Hepatocyte (in vitro differentiated cells): ENCODE results near the gene ADAMTSL3. TPM values are rescaled to one million over a fixed set of nuclear protein-coding genes. Genes with fewer than 3 reads are reported as not detected.

ENCODE experiments used
- DNase-seq: peaks from one replicate; pipeline ENCODE4 v3.0.0-alpha.2; 2016; ENCODE audit warnings: low spot score
- H2AFZ ChIP-seq: fragments of 200-600 bp; sonication (generic); 2 replicates; pipeline ENCODE4 v1.6.0; 2016; ENCODE audit warnings: antibody characterized with exemption, mild to moderate bottlenecking
- H3K27ac ChIP-seq: fragments of 200-600 bp; sonication (generic); 2 replicates; pipeline ENCODE4 v1.5.1; 2016; ENCODE audit warnings: mild to moderate bottlenecking
- H3K27me3 ChIP-seq: fragments of 200-600 bp; sonication (generic); 2 replicates; pipeline ENCODE4 v1.6.1; 2016
- H3K36me3 ChIP-seq: fragments of 200-600 bp; sonication (generic); replicated peaks from 2 replicates; pipeline ENCODE4 v1.5.1; 2016; ENCODE audit warnings: low read depth; ENCODE audit not compliant: insufficient read depth
- H3K4me1 ChIP-seq: fragments of 200-600 bp; sonication (generic); 2 replicates; pipeline ENCODE4 v1.5.1; 2016; ENCODE audit warnings: mild to moderate bottlenecking, moderate library complexity; ENCODE audit not compliant: insufficient read depth
- H3K4me2 ChIP-seq: fragments of 200-600 bp; sonication (generic); 2 replicates; pipeline ENCODE4 v1.6.0; 2016
- H3K4me3 ChIP-seq: fragments of 200-600 bp; sonication (generic); 2 replicates; pipeline ENCODE4 v1.5.1; 2016; ENCODE audit warnings: mild to moderate bottlenecking
- H3K79me2 ChIP-seq: fragments of 200-600 bp; sonication (generic); 2 replicates; pipeline ENCODE4 v1.6.0; 2017; ENCODE audit warnings: mild to moderate bottlenecking
- H3K9me2 ChIP-seq: fragments of 200-600 bp; sonication (generic); replicated peaks from 2 replicates; pipeline ENCODE4 v1.6.0; 2017; ENCODE audit warnings: mild to moderate bottlenecking; ENCODE audit not compliant: insufficient read depth
- H3K9me3 ChIP-seq: fragments of 200-600 bp; sonication (generic); 2 replicates; pipeline ENCODE4 v1.5.1; 2016; ENCODE audit warnings: low read depth, mild to moderate bottlenecking
- H4K20me1 ChIP-seq: fragments of 200-600 bp; sonication (generic); 2 replicates; pipeline ENCODE4 v1.6.0; 2016; ENCODE audit warnings: mild to moderate bottlenecking; ENCODE audit not compliant: insufficient read depth, poor library complexity, severe bottlenecking
- CTCF ChIP-seq: fragments of 200-600 bp; sonication (generic); IDR thresholded peaks from 2 replicates; pipeline ENCODE4 v1.5.1; 2016; ENCODE audit warnings: antibody characterized with exemption, mild to moderate bottlenecking; ENCODE audit not compliant: poor library complexity
- EZH2 ChIP-seq: fragments of 200-600 bp; sonication (generic); IDR thresholded peaks from 2 replicates; pipeline ENCODE4 v1.6.1; 2016; ENCODE audit warnings: antibody characterized with exemption, mild to moderate bottlenecking, borderline replicate concordance
- EZH2phosphoT487 ChIP-seq: fragments of 200-600 bp; sonication (generic); IDR thresholded peaks from one replicate; pipeline ENCODE4 v1.6.1; 2018; ENCODE audit warnings: antibody characterized with exemption, mild to moderate bottlenecking, low read depth, moderate library complexity; ENCODE audit not compliant: unreplicated experiment, severe bottlenecking
- WGBS: methylation state at CpG from one replicate; pipeline ENCODE4 v1.1.6; 2016; ENCODE audit warnings: low lambda C conversion rate; ENCODE audit errors: missing lambda C conversion rate; 5-methylcytosine and 5-hydroxymethylcytosine counted together
- polyA plus RNA-seq: library from polyadenylated mRNA; unstranded; fragments of >200 nt; fragmentation: Nextera tagmentation; extraction: Ambion mirVana; gene quantifications from 2 replicates; pipeline ENCODE4 v1.2.1, GENCODE V29; 2016
- total RNA-seq: library from RNA; depleted of rRNA; stranded (reverse); fragments of >200 nt; gene quantifications from 2 replicates; pipeline ENCODE4 v1.2.3, GENCODE V29; 2014

ADAMTSL3 gene
- total and polyA plus RNA-seq, 2 experiments from 2014 or later = 5.0 to 5.2 TPM

- WGBS = 89% methylated on average over 1 of the region's 1 CpG
- TF ChIP-seq EZH2phosphoT487 = no peak
- TF ChIP-seq EZH2 = no peak
- no peak for TF ChIP-seq CTCF
Observed at GRCh38 chr15:83853232-83853631, 199.3 kb downstream of the ADAMTSL3 start.

GRCh38 chr15:83854321-83854720 is 200.4 kb downstream of the ADAMTSL3 start:
- H3K9me3 ChIP-seq = no peaks in the 10 kb centered on the region
- H3K79me2 ChIP-seq = no peaks in the 10 kb centered on the region
- no peaks in the 10 kb centered on the region for H3K27me3 ChIP-seq
- H2AFZ ChIP-seq = no peak overlapping the region
- no peaks in the 10 kb centered on the region for H4K20me1 ChIP-seq
- no peak overlapping the region for H3K27ac ChIP-seq
- no peak overlapping the region for H3K4me2 ChIP-seq
- TF ChIP-seq EZH2phosphoT487 = no peak
- TF ChIP-seq CTCF = no peak
- no peak for TF ChIP-seq EZH2
- H3K4me1 ChIP-seq = no peaks in the 10 kb centered on the region
- no peak for DNase-seq
- no peaks in the 10 kb centered on the region for H3K9me2 ChIP-seq
- no peaks in the 10 kb centered on the region for H3K36me3 ChIP-seq
- no peak overlapping the region for H3K4me3 ChIP-seq
- 78% methylated on average over 4 of the region's 4 CpGs for WGBS

More at GRCh38 chr15:83853232-83853631, 199.3 kb downstream of the ADAMTSL3 start:
- Histone ChIP-seq H3K36me3 (no peaks in the 10 kb centered on the region), H3K4me2 (no peak overlapping the region), H3K79me2 (no peaks in the 10 kb centered on the region), H3K4me3 (no peak overlapping the region), H3K4me1 (no peaks in the 10 kb centered on the region), H3K9me3 (no peaks in the 10 kb centered on the region), H3K27me3 (no peaks in the 10 kb centered on the region), H4K20me1 (no peaks in the 10 kb centered on the region), H3K9me2 (no peaks in the 10 kb centered on the region), H3K27ac (no peak overlapping the region), H2AFZ (no peak overlapping the region)
- no peak for DNase-seq

GRCh38 chr15:83854950-83855707 is 201.2 kb downstream of the ADAMTSL3 start:
- Histone ChIP-seq H3K4me3 (no peak overlapping the region), H3K36me3 (no peaks in the 10 kb centered on the region), H3K79me2 (no peaks in the 10 kb centered on the region), H3K27ac (no peak overlapping the region), H2AFZ (no peak overlapping the region), H3K27me3 (no peaks in the 10 kb centered on the region), H3K4me2 (no peak overlapping the region), H3K4me1 (no peaks in the 10 kb centered on the region), H4K20me1 (no peaks in the 10 kb centered on the region), H3K9me2 (no peaks in the 10 kb centered on the region), H3K9me3 (no peaks in the 10 kb centered on the region)
- no peak for TF ChIP-seq EZH2phosphoT487
- TF ChIP-seq EZH2 = no peak
- TF ChIP-seq CTCF = no peak
- 81% methylated on average over 3 of the region's 3 CpGs for WGBS
- no peak for DNase-seq

- Histone ChIP-seq H3K4me1 (no peaks in the 10 kb centered on the region), H3K9me2 (no peaks in the 10 kb centered on the region)
Observed at GRCh38 chr15:83855956-83856355, 202.0 kb downstream of the ADAMTSL3 start.

More at GRCh38 chr15:83855956-83856355, 202.0 kb downstream of the ADAMTSL3 start:
- Histone ChIP-seq H3K4me3 (no peak overlapping the region), H3K79me2 (no peaks in the 10 kb centered on the region), H3K4me2 (no peak overlapping the region), H3K9me3 (no peaks in the 10 kb centered on the region), H3K27ac (no peak overlapping the region), H2AFZ (no peak overlapping the region), H3K27me3 (no peaks in the 10 kb centered on the region), H4K20me1 (no peaks in the 10 kb centered on the region), H3K36me3 (no peaks in the 10 kb centered on the region)
- no peak for DNase-seq
- 92% methylated on average over 1 of the region's 1 CpG for WGBS
- no peak for TF ChIP-seq EZH2
- TF ChIP-seq CTCF = no peak
- no peak for TF ChIP-seq EZH2phosphoT487
